Stomach (tissue), 4 donors: ENCODE measurements around the gene GATA6.

Experiments
- CTCF ChIP-seq, 7 experiments: fragments of 450-650 bp in 4 of 7; fragments of 200-600 bp in 3 of 7; sonication (generic) in 3 of 7; IDR thresholded peaks; one replicate each; pipeline ENCODE4 v1.5.1; 2016 to 2019; ENCODE audit warnings: antibody characterized with exemption in 7 of 7, control low read depth in 2 of 7, mild to moderate bottlenecking in 1 of 7
- POLR2A ChIP-seq, 4 donors: fragments of 450-650 bp; IDR thresholded peaks; one replicate each; pipeline ENCODE4 v1.6.1; 2016; ENCODE audit warnings: antibody characterized with exemption in 4 of 4, control low read depth in 2 of 4, mild to moderate bottlenecking in 1 of 4, moderate library complexity in 1 of 4
- POLR2AphosphoS5 ChIP-seq, 3 donors: sonication (generic); formaldehyde crosslinking; IDR thresholded peaks; one replicate each; pipeline ENCODE4 v1.6.1; 2016; ENCODE audit warnings: antibody characterized with exemption in 3 of 3

GRCh38 chr18:22180722-22181121 lies 11.3 kb downstream of the GATA6 start:
- TF ChIP-seq POLR2A (IDR thresholded peaks at IDR 0.05) (no peak), CTCF (IDR thresholded peaks at IDR 0.05) (no peak), POLR2AphosphoS5 (IDR thresholded peaks at IDR 0.05) (no peak)
